Lower lobe of right lung (tissue), 2 donors: ENCODE measurements around the gene TMBIM4. TPM values are rescaled to one million over a fixed set of nuclear protein-coding genes. Genes with fewer than 3 reads are reported as not detected.

Experiments
- ATAC-seq, 2 donors: fragments of 200-7000 bp; cut with Tn5 transposase; one replicate each; pipeline ENCODE4 v1.9.1; 2020 to 2022; ENCODE audit warnings: mild to moderate bottlenecking in 2 of 2, moderate library complexity in 2 of 2
- DNase-seq: peaks from one replicate; pipeline ENCODE4 v3.0.0-alpha.2; 2020
- H3K27ac ChIP-seq: fragments of 200-600 bp; one replicate; pipeline ENCODE4 v1.8.0; 2022
- H3K27me3 ChIP-seq: fragments of 200-600 bp; one replicate; pipeline ENCODE4 v1.8.0; 2022; ENCODE audit warnings: low read depth
- H3K36me3 ChIP-seq: fragments of 200-600 bp; one replicate; pipeline ENCODE4 v1.8.0; 2022; ENCODE audit warnings: mild to moderate bottlenecking
- H3K4me1 ChIP-seq: fragments of 200-600 bp; one replicate; pipeline ENCODE4 v1.8.0; 2022
- H3K4me3 ChIP-seq: fragments of 200-600 bp; one replicate; pipeline ENCODE4 v1.8.0; 2022; ENCODE audit warnings: mild to moderate bottlenecking
- H3K9me3 ChIP-seq: fragments of 200-600 bp; one replicate; pipeline ENCODE4 v1.8.0; 2022
- intact Hi-C: fragments of 100-400 bp; cut with DNase I; formaldehyde crosslinking; loops from one replicate; pipeline ENCODE4 v1.11.0; 2022
- total RNA-seq: library from RNA; stranded (reverse); fragmentation: NEBNext Ultra II Directional; extraction: Animal tissue kit (Norgen Biotek cat#: 25700); gene quantifications from one replicate; pipeline ENCODE4 v1.2.1, GENCODE V29; 2021
- TF ChIP-seq, protein P1 (sequence below): fragments of 200-600 bp; IDR thresholded peaks from one replicate; pipeline ENCODE4 v1.8.0; 2022; ENCODE audit warnings: antibody characterized with exemption, mild to moderate bottlenecking
- donor health status: DM: no; HTN: yes; CAD: no; lungs with severe emphysema.

TMBIM4 gene
- total RNA-seq, 1 donor from 2014 or later: 174 TPM

DNA sequence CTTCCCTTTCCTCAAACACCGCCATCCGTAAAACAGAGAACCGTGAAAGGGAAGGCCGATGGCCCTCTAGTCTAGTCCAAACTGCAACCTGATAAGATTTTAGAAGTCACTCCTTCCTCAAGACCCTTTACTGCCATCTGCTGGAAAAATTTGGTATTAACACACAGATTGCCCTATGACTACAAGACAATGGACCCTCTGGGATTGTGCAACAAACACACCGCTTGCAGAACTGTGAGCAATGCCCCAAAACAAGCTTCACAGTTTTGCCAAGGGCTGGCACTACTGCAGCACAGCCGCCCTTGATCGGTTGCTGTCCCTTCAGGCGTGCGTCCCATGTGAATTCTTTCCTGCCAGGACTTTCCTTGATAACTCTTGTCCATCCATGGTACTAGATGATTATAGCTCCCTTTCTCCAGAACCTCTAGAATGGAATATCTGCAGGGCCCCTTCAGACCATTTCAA is 62.3 kb downstream of the TMBIM4 start:
- TF ChIP-seq, protein P1, sequence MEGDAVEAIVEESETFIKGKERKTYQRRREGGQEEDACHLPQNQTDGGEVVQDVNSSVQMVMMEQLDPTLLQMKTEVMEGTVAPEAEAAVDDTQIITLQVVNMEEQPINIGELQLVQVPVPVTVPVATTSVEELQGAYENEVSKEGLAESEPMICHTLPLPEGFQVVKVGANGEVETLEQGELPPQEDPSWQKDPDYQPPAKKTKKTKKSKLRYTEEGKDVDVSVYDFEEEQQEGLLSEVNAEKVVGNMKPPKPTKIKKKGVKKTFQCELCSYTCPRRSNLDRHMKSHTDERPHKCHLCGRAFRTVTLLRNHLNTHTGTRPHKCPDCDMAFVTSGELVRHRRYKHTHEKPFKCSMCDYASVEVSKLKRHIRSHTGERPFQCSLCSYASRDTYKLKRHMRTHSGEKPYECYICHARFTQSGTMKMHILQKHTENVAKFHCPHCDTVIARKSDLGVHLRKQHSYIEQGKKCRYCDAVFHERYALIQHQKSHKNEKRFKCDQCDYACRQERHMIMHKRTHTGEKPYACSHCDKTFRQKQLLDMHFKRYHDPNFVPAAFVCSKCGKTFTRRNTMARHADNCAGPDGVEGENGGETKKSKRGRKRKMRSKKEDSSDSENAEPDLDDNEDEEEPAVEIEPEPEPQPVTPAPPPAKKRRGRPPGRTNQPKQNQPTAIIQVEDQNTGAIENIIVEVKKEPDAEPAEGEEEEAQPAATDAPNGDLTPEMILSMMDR: peak; percentile 89
- intact Hi-C loops: no loop called here
- H3K4me1 ChIP-seq: peaks cover 4% of the 10 kb centered on the region
- no peaks in the 10 kb centered on the region for H3K36me3 ChIP-seq
- H3K4me3 ChIP-seq: no peak overlapping the region
- peak; percentile 87 to 94 for ATAC-seq
- H3K27me3 ChIP-seq: no peaks in the 10 kb centered on the region
- DNase-seq: no peak
- H3K9me3 ChIP-seq: no peaks in the 10 kb centered on the region
- H3K27ac ChIP-seq: no peak overlapping the region

DNA sequence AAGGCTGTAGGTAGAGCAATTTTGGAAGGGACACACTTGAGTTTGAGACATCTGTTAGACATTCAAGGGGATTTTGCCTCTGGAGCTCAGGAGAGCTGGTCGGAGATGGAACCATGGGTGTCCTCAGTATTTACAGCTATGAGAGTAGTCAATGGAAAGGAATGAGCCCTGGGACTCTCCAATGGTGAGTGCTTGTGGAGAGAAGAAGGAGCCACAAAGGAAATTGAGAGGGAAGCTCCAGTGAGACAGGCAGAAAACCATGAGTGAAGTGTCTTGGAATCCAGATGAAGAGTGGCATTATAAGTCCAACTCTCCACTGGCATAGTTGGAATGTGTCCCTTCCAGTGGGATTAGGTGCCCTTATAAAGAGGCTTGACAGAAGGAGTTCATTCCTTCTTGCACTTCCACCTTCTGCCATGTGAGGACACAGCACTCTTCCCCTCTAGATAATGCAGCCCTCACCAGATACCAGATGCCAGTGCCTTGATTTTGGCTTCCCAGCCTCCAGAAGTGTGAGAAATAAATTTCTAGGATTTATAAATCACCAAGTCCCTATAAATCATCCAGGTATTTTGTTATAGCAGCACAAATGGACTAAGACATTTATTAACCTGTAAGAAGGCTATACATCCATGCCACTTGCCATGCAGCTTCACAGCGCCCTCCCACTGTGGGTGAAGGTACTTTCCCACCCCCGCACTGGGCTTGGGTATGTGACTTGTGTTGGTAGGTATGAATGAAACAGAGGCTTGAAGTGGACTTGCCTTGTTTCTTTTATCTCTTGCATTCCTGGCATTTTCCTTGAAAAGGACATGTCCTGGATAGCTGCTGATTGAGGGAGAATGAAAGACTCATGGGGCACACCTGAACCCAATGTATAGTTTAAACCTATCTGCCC is 66.5 kb downstream of the TMBIM4 start:
- TF ChIP-seq, protein P1: no peak
- Histone ChIP-seq H3K9me3 (no peaks in the 10 kb centered on the region), H3K27me3 (no peaks in the 10 kb centered on the region), H3K4me1 (peaks cover 4% of the 10 kb centered on the region), H3K36me3 (no peaks in the 10 kb centered on the region), H3K4me3 (no peak overlapping the region), H3K27ac (no peak overlapping the region)
- intact Hi-C loops: no loop called here
- DNase-seq: no peak
- ATAC-seq: no peak

DNA sequence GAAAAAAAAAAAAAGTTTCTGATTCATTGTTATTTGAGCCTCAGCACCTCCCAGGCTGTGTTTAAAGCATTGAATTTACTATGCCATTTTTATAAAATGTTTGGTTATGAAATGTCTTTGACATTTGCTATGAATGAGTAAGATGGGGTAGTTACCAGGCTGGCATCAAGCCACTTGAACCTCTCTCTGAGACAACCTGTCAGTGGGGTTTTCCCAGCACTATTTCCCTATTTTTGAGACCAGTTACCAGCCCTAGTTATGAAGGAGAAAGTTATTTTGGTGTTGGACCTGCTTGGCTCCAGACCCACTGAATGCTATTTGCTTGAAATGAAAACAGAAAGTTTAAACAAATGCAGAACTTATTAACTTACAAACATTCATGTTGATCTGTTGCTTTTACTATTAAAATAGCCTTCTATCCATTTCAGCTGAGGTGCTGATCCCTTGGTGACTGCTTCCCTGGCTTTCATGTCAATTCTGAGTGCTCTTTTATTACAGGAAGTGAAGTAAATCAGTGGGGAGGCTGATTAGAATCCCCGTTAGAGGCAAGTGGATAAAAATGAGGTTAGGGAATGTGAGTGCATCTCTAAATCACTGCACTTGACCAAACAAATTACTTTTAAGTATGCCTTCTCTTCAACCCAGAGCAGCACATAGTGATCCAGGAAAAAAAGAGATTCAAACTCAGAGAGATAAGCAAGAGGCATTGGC is 77.1 kb downstream of the TMBIM4 start:
- intact Hi-C loops: no loop called here
- no peaks in the 10 kb centered on the region for H3K36me3 ChIP-seq
- DNase-seq (no peak), ATAC-seq (peak in 1 of 2 donors; percentile 26)
- no peaks in the 10 kb centered on the region for H3K9me3 ChIP-seq
- no peak overlapping the region for H3K27ac ChIP-seq
- peaks cover 3% of the 10 kb centered on the region for H3K27me3 ChIP-seq
- H3K4me1 ChIP-seq: peaks cover 5% of the 10 kb centered on the region
- TF ChIP-seq, protein P1: no peak
- no peak overlapping the region for H3K4me3 ChIP-seq

DNA sequence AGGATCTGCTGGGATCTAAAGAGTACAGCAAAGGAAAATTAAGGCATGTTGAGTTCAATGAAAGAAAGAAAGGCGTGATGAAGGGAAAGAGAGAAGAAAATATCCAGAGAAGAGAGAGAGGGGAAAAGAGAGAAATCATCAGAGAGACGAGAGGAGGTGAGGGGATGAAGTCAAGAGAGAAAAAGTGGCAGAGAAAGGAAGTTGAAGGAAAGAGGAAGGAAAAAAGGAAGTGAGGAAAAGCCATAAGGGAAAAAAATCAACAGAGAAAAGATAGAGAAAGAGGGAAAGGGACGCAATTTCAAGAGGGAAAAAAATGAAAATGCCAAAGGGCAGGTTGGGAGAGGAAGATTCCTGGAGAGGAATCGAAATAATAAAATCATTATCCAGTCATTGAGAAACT is 79.6 kb downstream of the TMBIM4 start:
- Histone ChIP-seq H3K9me3 (no peaks in the 10 kb centered on the region), H3K4me1 (peaks cover 5% of the 10 kb centered on the region), H3K27ac (no peak overlapping the region), H3K27me3 (peaks cover 3% of the 10 kb centered on the region), H3K36me3 (no peaks in the 10 kb centered on the region), H3K4me3 (no peak overlapping the region)
- DNase-seq: no peak
- intact Hi-C loops: no loop called here
- TF ChIP-seq, protein P1: no peak
- ATAC-seq: no peak

DNA sequence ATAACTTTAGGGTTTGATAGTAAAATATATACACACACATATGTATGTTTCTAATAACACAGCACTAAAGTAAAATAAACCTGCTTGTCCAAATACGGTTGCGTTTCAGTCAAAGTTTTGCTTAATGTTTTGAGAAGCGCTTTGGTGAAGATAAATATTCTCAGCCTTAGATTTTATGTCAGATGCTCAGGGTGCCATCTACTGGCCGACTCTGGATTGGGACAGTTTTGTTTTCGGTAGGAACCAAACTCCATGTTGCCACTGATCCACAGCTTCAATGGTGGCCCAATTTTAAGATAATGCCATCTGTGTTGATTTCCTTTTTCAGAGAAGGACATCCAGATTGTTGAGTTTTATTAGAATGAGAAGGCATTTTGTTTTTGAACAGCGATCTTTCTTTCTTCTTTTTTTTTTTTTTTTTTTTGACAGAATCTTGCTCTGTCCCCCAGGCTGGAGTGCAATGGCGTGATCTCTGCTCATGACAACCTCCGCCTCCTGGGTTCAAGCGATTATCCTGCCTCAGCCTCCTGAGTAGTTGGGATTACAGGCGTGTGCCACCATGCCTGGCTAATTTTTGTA is 82.3 kb downstream of the TMBIM4 start:
- TF ChIP-seq, protein P1: peak; percentile 74
- Histone ChIP-seq H3K27me3 (peaks cover 3% of the 10 kb centered on the region), H3K27ac (no peak overlapping the region), H3K36me3 (no peaks in the 10 kb centered on the region), H3K4me1 (peaks cover 3% of the 10 kb centered on the region), H3K4me3 (no peak overlapping the region), H3K9me3 (no peaks in the 10 kb centered on the region)
- DNase-seq (peak; percentile 56), ATAC-seq (peak; percentile 74)
- intact Hi-C loops: loop anchor here (10.0 kb wide), 1 partner anchor 773 kb away; no protein-coding TSS in a partner anchor
